GM12878 (cell line): ENCODE results near the gene CAMKK1. TPM values are rescaled to one million over a fixed set of nuclear protein-coding genes. Genes with fewer than 3 reads are reported as not detected.

ENCODE experiments used
- ATAC-seq: fragments of 200-7000 bp; cut with Tn5 transposase; 3 replicates; pipeline ENCODE4 v1.9.1; 2020; ENCODE audit warnings: mild to moderate bottlenecking, moderate library complexity
- BruUV-seq: library from RNA; stranded (reverse); fragments of 400-500 nt; replicated peaks from 2 replicates; lab custom pipeline; 2021; lab: Mats Ljungman, UMichigan
- CTCF ChIA-PET: fragments of 300-600 bp; sonication (Branson Sonifier 250); formaldehyde crosslinking; extraction: SDS; loops from one replicate; lab custom pipeline; 2021; ENCODE audit warnings: inconsistent platforms; lab: Yijun Ruan, JAX
- POLR2A ChIA-PET: fragments of 350-600 bp; formaldehyde crosslinking; extraction: SDS; loops from one replicate; lab custom pipeline; 2021; ENCODE audit warnings: inconsistent platforms; lab: Charles Lee
- RAD21 ChIA-PET: fragments of 300-600 bp; sonication (Branson Sonifier 250); formaldehyde crosslinking; loops from one replicate; lab custom pipeline; 2023; ENCODE audit warnings: antibody characterized with exemption; ENCODE audit not compliant: unreplicated experiment; lab: Charles Lee
- SMC1A ChIA-PET: fragments of 300-600 bp; sonication (Branson Sonifier 250); formaldehyde crosslinking; loops from one replicate; lab custom pipeline; 2023; ENCODE audit not compliant: unreplicated experiment, uncharacterized antibody; lab: Charles Lee
- DNase-seq: peaks from one replicate; pipeline ENCODE4 v3.0.0-alpha.2; 2011; ENCODE audit warnings: low read depth, low spot score
- FAIRE-seq: peaks from 3 replicates; lab custom pipeline; 2011; peaks lifted over from hg19 to GRCh38; lab: Jason Lieb, UNC
- H2AFZ ChIP-seq: 2 replicates; pipeline ENCODE4 v1.6.0; 2011; ENCODE audit warnings: low read depth, low read length, control low read depth; ENCODE audit not compliant: control insufficient read depth
- H3K27ac ChIP-seq: 2 replicates; pipeline ENCODE4 v1.5.1; 2011; ENCODE audit warnings: control low read depth; ENCODE audit not compliant: control insufficient read depth, insufficient read depth
- H3K27me3 ChIP-seq, 2 experiments: replicated peaks in 1 of 2; 2 replicates each; pipeline versions ENCODE4 v1.6.0 to v1.6.1; 2011; ENCODE audit warnings: low read length in 1 of 2; ENCODE audit not compliant: control insufficient read depth in 2 of 2, insufficient read depth in 2 of 2
- H3K36me3 ChIP-seq, 2 experiments: 2 replicates each; pipeline ENCODE4 v1.5.1; 2011; ENCODE audit warnings: low read length in 1 of 2; ENCODE audit not compliant: control insufficient read depth in 2 of 2, insufficient read depth in 2 of 2
- H3K4me1 ChIP-seq: 2 replicates; pipeline ENCODE4 v1.6.1; 2011; ENCODE audit warnings: mild to moderate bottlenecking, low read length, moderate library complexity, mixed read lengths; ENCODE audit not compliant: control insufficient read depth, insufficient read depth
- H3K4me2 ChIP-seq: 2 replicates; pipeline ENCODE4 v1.6.0; 2011; ENCODE audit warnings: control low read depth; ENCODE audit not compliant: control insufficient read depth, insufficient read depth
- H3K4me3 ChIP-seq: fragments of 200-600 bp; sonication (generic); 2 replicates; pipeline ENCODE4 v1.5.1; 2016
- H3K79me2 ChIP-seq: 2 replicates; pipeline ENCODE4 v1.6.0; 2011; ENCODE audit warnings: low read length; ENCODE audit not compliant: control insufficient read depth, insufficient read depth
- H3K9ac ChIP-seq: 2 replicates; pipeline ENCODE4 v1.8.0; 2011; ENCODE audit warnings: low read length, control low read depth, mixed read lengths; ENCODE audit not compliant: control insufficient read depth, insufficient read depth
- H3K9me3 ChIP-seq: replicated peaks from 3 replicates; pipeline ENCODE4 v1.5.1; 2011; ENCODE audit warnings: mild to moderate bottlenecking, low read length; ENCODE audit not compliant: control insufficient read depth, insufficient read depth
- H4K20me1 ChIP-seq: 2 replicates; pipeline ENCODE4 v1.6.0; 2011; ENCODE audit not compliant: control insufficient read depth, insufficient read depth
- BCL11A ChIP-seq: IDR thresholded peaks from 2 replicates; pipeline ENCODE4 v1.6.1; 2011; ENCODE audit warnings: low read depth, low read length
- BMI1 ChIP-seq: fragments of 450-650 bp; IDR thresholded peaks from 2 replicates; pipeline ENCODE4 v1.6.1; 2016; ENCODE audit warnings: mild to moderate bottlenecking, moderate library complexity, borderline replicate concordance
- CBX5 ChIP-seq: sonication (generic); IDR thresholded peaks from 2 replicates; pipeline ENCODE4 v1.6.1; 2016; ENCODE audit warnings: low read depth, moderate library complexity, mild to moderate bottlenecking, inconsistent platforms
- CREB1 ChIP-seq: IDR thresholded peaks from 2 replicates; pipeline ENCODE4 v1.6.1; 2012; ENCODE audit warnings: low read depth, mild to moderate bottlenecking, inconsistent platforms
- E2F8 ChIP-seq: fragments of 450-650 bp; IDR thresholded peaks from 2 replicates; pipeline ENCODE4 v1.6.1; 2018; ENCODE audit warnings: mild to moderate bottlenecking, low read depth, moderate library complexity; ENCODE audit not compliant: partially characterized antibody
- GATAD2B ChIP-seq: fragments of 450-650 bp; conservative IDR thresholded peaks from 2 replicates; pipeline ENCODE4 v1.6.1; 2017; ENCODE audit warnings: low read depth, mild to moderate bottlenecking, moderate library complexity
- MTA3 ChIP-seq: IDR thresholded peaks from 2 replicates; pipeline ENCODE4 v1.6.1; 2012; ENCODE audit warnings: low read length, inconsistent platforms, borderline replicate concordance
- PBX3 ChIP-seq: IDR thresholded peaks from 2 replicates; pipeline ENCODE4 v1.6.1; 2011; ENCODE audit warnings: mild to moderate bottlenecking, low read depth, low read length, moderate library complexity; ENCODE audit not compliant: insufficient replicate concordance
- POLR2A ChIP-seq: IDR thresholded peaks from 2 replicates; pipeline ENCODE4 v1.6.1; 2011; ENCODE audit warnings: low read depth, mild to moderate bottlenecking, low read length
- PRDM15 ChIP-seq: fragments of 450-650 bp; formaldehyde crosslinking; IDR thresholded peaks from 2 replicates; pipeline ENCODE4 v1.4.0; 2020; ENCODE audit warnings: mild to moderate bottlenecking, moderate library complexity
- TCF3 ChIP-seq: IDR thresholded peaks from 2 replicates; pipeline ENCODE4 v1.6.1; 2012; ENCODE audit warnings: low read depth, mild to moderate bottlenecking, low read length, borderline replicate concordance; ENCODE audit not compliant: insufficient read depth
- TCF7 ChIP-seq: IDR thresholded peaks from 2 replicates; pipeline ENCODE4 v1.6.1; 2014; ENCODE audit warnings: antibody characterized with exemption, borderline replicate concordance
- whole genome bisulfite sequencing: methylation state at CpG from one replicate; pipeline ENCODE4 v1.1.6; 2016; ENCODE audit warnings: low lambda C conversion rate; ENCODE audit not compliant: insufficient replicate concordance, insufficient coverage; ENCODE audit errors: missing lambda C conversion rate; 5-methylcytosine and 5-hydroxymethylcytosine counted together
- in situ Hi-C: fragments of 300-500 bp; cut with MboI; formaldehyde crosslinking; loops from 9 replicates; pipeline ENCODE4 v1.14.3; 2018; ENCODE audit warnings: mixed read lengths
- intact Hi-C: fragments of 100-400 bp; cut with micrococcal nuclease; formaldehyde crosslinking; loops from one replicate; pipeline ENCODE4 v1.14.2; 2022; ENCODE audit not compliant: unreplicated experiment
- polyA plus RNA-seq, 11 experiments: library from polyadenylated mRNA; depleted of rRNA in 4 of 11; unstranded in 6 of 11; stranded (reverse) in 5 of 11; fragments of >200 nt; fragmentation: Nextera tagmentation in 4 of 11; fragmentation: Illumina TruSeq in 1 of 11; extraction: Ambion mirVana in 4 of 11; extraction: Trizol in 1 of 11; gene quantifications; 1 replicate in 1 of 11; 2 replicates in 10 of 11; pipeline versions ENCODE4 v1.2.1 to v1.2.3, GENCODE V29; 2011 to 2016; ENCODE audit warnings: inconsistent platforms in 2 of 11, missing spikeins in 2 of 11, low read depth in 1 of 11
- total RNA-seq, 4 experiments: library from RNA; depleted of rRNA in 3 of 4; stranded (reverse); fragments of >200 nt in 3 of 4; fragmentation: Illumina TruSeq in 1 of 4; extraction: Trizol in 1 of 4; gene quantifications; 2 replicates each; pipeline versions ENCODE4 v1.2.1 to v1.2.3, GENCODE V29; 2013 to 2021

Gene CAMKK1
- total and polyA plus RNA-seq, 10 of the 15 experiments (the other 5 are each of a cell fraction or from before 2014, with no cell fraction given), result 0.06 to 0.84 (median 0.37) TPM

GRCh38 chr17:3845621-3846436, 47.0 kb downstream of the CAMKK1 start, which contains the start of gene NCBP3:
Gene NCBP3 (minus strand): TSS chr17:3846246. CDS start chr17:3846223, 23 bp downstream.
- no peaks in the 10 kb centered on the region; a peak in 1 of 4 replicates for H3K27me3 ChIP-seq
- H2AFZ ChIP-seq, result peak within 1 kb of the TSS; percentile 83
- WGBS, result under 1% methylated on average over 63 of the region's 76 CpGs
- peak within 1 kb of the TSS; percentile 88 for H3K4me2 ChIP-seq
- H3K27ac ChIP-seq, result peak within 1 kb of the TSS; percentile 79
- POLR2A ChIA-PET, result interaction anchor here (0.6 to 1.2 kb wide), 5 partner anchors 47 to 297 kb away, joined by 3 to 4 read pairs (median 3); partner anchors contain the start of genes CAMKK1, CYB5D2 and ZZEF1
- intact Hi-C loops (no loop called here), in situ Hi-C loops (no loop called here)
- FAIRE-seq (no peak), ATAC-seq (peak; percentile 98), DNase-seq (peak; percentile 55)
- H4K20me1 ChIP-seq, result no peaks in the 10 kb centered on the region
- H3K9ac ChIP-seq, result peak within 1 kb of the TSS; percentile 95
- no peaks in the 10 kb centered on the region for H3K9me3 ChIP-seq
- peaks cover 0 to 9% of the 10 kb centered on the region in 2 experiments; a peak in 2 of 4 replicates for H3K36me3 ChIP-seq
- no TSS peak for BruUV-seq
- peaks cover 22% of the 10 kb centered on the region for H3K79me2 ChIP-seq
- RAD21 ChIA-PET, result interaction anchor here (0.7 to 4.3 kb wide), 9 partner anchors 19 to 663 kb away, joined by 3 to 59 read pairs (median 6); partner anchors contain the start of genes CTNS and SHPK
- peak within 1 kb of the TSS; percentile 96 for H3K4me3 ChIP-seq
- H3K4me1 ChIP-seq, result peaks cover 17% of the 10 kb centered on the region
- SMC1A ChIA-PET, result interaction anchor here (0.6 to 6.5 kb wide), 15 partner anchors 9 to 228 kb away, joined by 3 to 79 read pairs (median 4); no protein-coding TSS in a partner anchor
- CTCF ChIA-PET, result interaction anchor here (0.6 to 4.9 kb wide), 40 partner anchors 9 to 330 kb away, joined by 3 to 115 read pairs (median 4); partner anchors contain the start of genes CAMKK1 and P2RX1
- TF ChIP-seq MTA3 (no peak), BCL11A (no peak), PRDM15 (CRISPR knock-in tag) (no peak), TCF3 (peak; percentile 85), E2F8 (no peak), TCF7 (no peak), CBX5 (no peak), CREB1 (peak; percentile 78), POLR2A (peak; percentile 98), GATAD2B (peak; percentile 81), BMI1 (no peak), PBX3 (peak; percentile 5)
